Neuronal stem cell (in vitro differentiated cells): ENCODE results near the gene NEK3.
"Not testable (repeated sequence)": the region's sequence is repeated elsewhere in the genome, so short reads cannot be mapped to it uniquely, and the experiment has no call there.

Experiments
- DNase-seq: peaks from one replicate; pipeline ENCODE4 v3.0.0-alpha.2; 2013; ENCODE audit warnings: low spot score
- H2AFZ ChIP-seq: one replicate; pipeline ENCODE4 v1.6.1; 2013; ENCODE audit warnings: mild to moderate bottlenecking, low read length, inconsistent platforms
- H2AK5ac ChIP-seq: 2 replicates; pipeline ENCODE4 v1.6.1; 2013; ENCODE audit warnings: low read depth, mild to moderate bottlenecking, inconsistent platforms, low read length, moderate library complexity, mixed read lengths
- H2BK120ac ChIP-seq: 2 replicates; pipeline ENCODE4 v1.6.1; 2013; ENCODE audit warnings: low read depth, mild to moderate bottlenecking, inconsistent platforms, low read length, moderate library complexity, mixed read lengths
- H2BK12ac ChIP-seq: one replicate; pipeline ENCODE4 v1.6.1; 2013; ENCODE audit warnings: low read length, inconsistent platforms
- H2BK15ac ChIP-seq: 2 replicates; pipeline ENCODE4 v1.6.1; 2013; ENCODE audit warnings: mild to moderate bottlenecking, low read length, inconsistent platforms, mixed read lengths
- H2BK5ac ChIP-seq: one replicate; pipeline ENCODE4 v1.6.1; 2013; ENCODE audit warnings: inconsistent platforms, mild to moderate bottlenecking, low read length, moderate library complexity
- H3K14ac ChIP-seq: one replicate; pipeline ENCODE4 v1.6.1; 2013; ENCODE audit warnings: low read length, inconsistent platforms
- H3K18ac ChIP-seq: 2 replicates; pipeline ENCODE4 v1.6.1; 2013; ENCODE audit warnings: low read length, inconsistent platforms
- H3K23ac ChIP-seq: 2 replicates; pipeline ENCODE4 v1.6.1; 2013; ENCODE audit warnings: low read depth, mild to moderate bottlenecking, mixed read lengths, low read length, inconsistent platforms; ENCODE audit not compliant: poor library complexity
- H3K27ac ChIP-seq: replicated peaks from 3 replicates; pipeline ENCODE4 v1.5.1; 2013; ENCODE audit warnings: low read length, inconsistent platforms
- H3K27me3 ChIP-seq, 3 experiments: 2 replicates each; pipeline ENCODE4 v1.6.1; 2013; ENCODE audit warnings: low read length in 3 of 3, mild to moderate bottlenecking in 2 of 3, inconsistent platforms in 1 of 3, low read depth in 1 of 3, mixed read lengths in 1 of 3, moderate library complexity in 1 of 3; ENCODE audit not compliant: control insufficient read depth in 3 of 3, insufficient read depth in 3 of 3
- H3K36me3 ChIP-seq, 2 donors: replicated peaks in 1 of 2; 2 replicates each; pipeline ENCODE4 v1.6.1; 2013; ENCODE audit warnings: low read length in 2 of 2; ENCODE audit not compliant: control insufficient read depth in 2 of 2, insufficient read depth in 2 of 2
- H3K4ac ChIP-seq: 2 replicates; pipeline ENCODE4 v1.6.1; 2013; ENCODE audit warnings: inconsistent platforms, mild to moderate bottlenecking, low read length, moderate library complexity
- H3K4me1 ChIP-seq, 2 donors: 1 replicate in 1 of 2; 2 replicates in 1 of 2; pipeline ENCODE4 v1.6.1; 2013; ENCODE audit warnings: low read length in 2 of 2, low read depth in 1 of 2; ENCODE audit not compliant: control insufficient read depth in 2 of 2, insufficient read depth in 1 of 2
- H3K4me2 ChIP-seq: one replicate; pipeline ENCODE4 v1.6.1; 2013; ENCODE audit warnings: mild to moderate bottlenecking, low read length, inconsistent platforms; ENCODE audit not compliant: insufficient read depth, poor library complexity, severe bottlenecking
- H3K4me3 ChIP-seq, 2 donors: 2 replicates each; pipeline ENCODE4 v1.5.1; 2013; ENCODE audit warnings: low read length in 2 of 2, mild to moderate bottlenecking in 2 of 2, inconsistent platforms in 1 of 2, moderate library complexity in 1 of 2
- H3K79me1 ChIP-seq: one replicate; pipeline ENCODE4 v1.6.1; 2013; ENCODE audit warnings: low read depth, mild to moderate bottlenecking, inconsistent platforms, low read length, moderate library complexity
- H3K9ac ChIP-seq: one replicate; pipeline ENCODE4 v1.6.1; 2013; ENCODE audit warnings: mild to moderate bottlenecking, low read depth, low read length, inconsistent platforms; ENCODE audit not compliant: poor library complexity
- H3K9me3 ChIP-seq, 2 donors: replicated peaks in 1 of 2; 2 replicates each; pipeline versions ENCODE3 to v1.6.1; 2013; ENCODE audit warnings: low read length in 2 of 2, mild to moderate bottlenecking in 2 of 2, inconsistent platforms in 1 of 2, low read depth in 1 of 2, mixed read lengths in 1 of 2, moderate library complexity in 1 of 2; ENCODE audit not compliant: control insufficient read depth in 2 of 2, insufficient read depth in 1 of 2
- H4K8ac ChIP-seq: one replicate; pipeline ENCODE4 v1.6.1; 2013; ENCODE audit warnings: low read depth, mild to moderate bottlenecking, inconsistent platforms, low read length, moderate library complexity
- H4K91ac ChIP-seq: one replicate; pipeline ENCODE4 v1.6.1; 2013; ENCODE audit warnings: low read length, low read depth, mild to moderate bottlenecking, inconsistent platforms; ENCODE audit not compliant: poor library complexity
- WGBS, 2 donors: extraction: QIAGEN DNeasy Blood & Tissue Kit; methylation state at CpG; one replicate each; pipeline ENCODE4 v1.1.7; 2013; ENCODE audit warnings: missing lambda C conversion rate in 2 of 2, mixed read lengths in 1 of 2; ENCODE audit not compliant: insufficient read length in 2 of 2, insufficient replicate concordance in 1 of 2; ENCODE audit errors: extremely low coverage in 2 of 2; 5-methylcytosine and 5-hydroxymethylcytosine counted together

The NEK3 gene

DNA sequence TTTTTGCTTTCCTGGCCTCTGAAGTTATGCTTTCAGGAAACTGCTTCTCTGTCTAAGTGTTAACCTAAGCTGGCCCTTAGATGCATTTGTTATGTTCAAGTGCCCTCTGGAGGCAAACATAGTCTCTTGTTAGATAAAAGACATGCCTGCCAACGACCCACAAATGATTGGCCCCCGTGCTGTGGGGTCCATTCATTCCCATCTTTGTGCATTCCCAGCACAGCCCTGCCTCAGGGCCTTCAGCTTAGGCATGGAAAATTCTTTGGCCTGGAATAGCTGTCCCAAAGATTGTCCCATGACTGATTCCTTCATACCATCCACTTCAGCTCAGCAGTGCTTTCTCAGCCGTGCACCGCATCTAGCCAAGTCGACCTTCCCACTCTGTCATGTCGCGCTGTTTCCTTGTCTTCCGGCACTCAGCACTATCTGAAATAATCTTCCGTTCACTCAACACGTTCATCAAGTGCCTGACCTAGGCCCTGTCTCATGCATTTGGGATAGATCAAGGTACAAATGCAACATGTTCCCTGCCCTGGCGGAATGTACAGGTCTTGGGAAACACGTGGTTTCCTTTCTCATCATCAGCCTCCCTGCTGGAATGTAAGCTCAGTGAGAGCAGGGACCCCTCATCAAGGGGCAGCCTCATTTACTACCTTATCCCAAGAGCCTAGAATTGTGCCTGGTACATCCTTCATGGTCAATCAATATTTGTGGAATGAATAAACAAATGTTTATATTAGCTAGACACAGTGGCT, 42.2 kb upstream of the NEK3 start:
- H3K4me3 ChIP-seq, H3K4me2 ChIP-seq, H2AK5ac ChIP-seq, H3K36me3 ChIP-seq, H3K27ac ChIP-seq, H4K8ac ChIP-seq, H3K9ac ChIP-seq, H2BK12ac ChIP-seq, H3K4me1 ChIP-seq, H3K23ac ChIP-seq, H2BK15ac ChIP-seq, H3K18ac ChIP-seq, H3K79me1 ChIP-seq, H2BK120ac ChIP-seq, H2BK5ac ChIP-seq, H3K4ac ChIP-seq, H3K9me3 ChIP-seq, H3K14ac ChIP-seq, H4K91ac ChIP-seq: not testable (repeated sequence)
- no CpG with 5 or more reads among the region's 12 CpGs for WGBS, 2 donors
- peak overlapping the region; percentile 35 for H2AFZ ChIP-seq
- peaks cover 0 to 15% (median 0%) of the 10 kb centered on the region in 3 experiments for H3K27me3 ChIP-seq
- peak; percentile 27 for DNase-seq

DNA sequence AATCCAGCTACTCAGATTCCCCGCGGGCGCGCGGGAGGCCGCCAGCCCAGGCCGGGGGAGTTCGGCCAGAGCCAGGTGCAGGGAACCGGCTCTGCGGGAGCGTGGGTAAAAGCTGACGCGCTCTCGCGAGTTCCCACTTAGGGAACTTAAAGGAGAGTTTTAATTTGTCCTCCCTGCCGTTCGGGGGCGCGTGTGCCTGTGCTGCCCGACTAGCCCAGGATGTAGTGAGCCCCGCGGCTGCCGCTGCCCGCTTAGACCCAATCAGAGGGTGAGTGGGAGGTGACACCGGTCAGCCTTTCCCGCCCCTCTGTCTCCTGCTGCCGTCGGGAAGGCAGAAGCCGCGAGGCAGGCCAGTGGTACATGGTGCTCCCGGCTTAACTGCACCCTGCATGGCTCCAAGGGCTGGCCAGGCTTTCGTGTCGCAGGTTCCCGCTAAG, 36.0 kb upstream of the NEK3 start:
- H4K91ac ChIP-seq = peak overlapping the region; percentile 43
- H2BK15ac ChIP-seq = no peak overlapping the region
- H3K4me3 ChIP-seq = peak overlapping the region in 1 of 2 donors; percentile 66
- H3K36me3 ChIP-seq = no peaks in the 10 kb centered on the region
- H2BK12ac ChIP-seq = no peak overlapping the region
- H3K79me1 ChIP-seq = no peaks in the 10 kb centered on the region
- peaks cover 0 to 5% (median 0%) of the 10 kb centered on the region in 3 experiments for H3K27me3 ChIP-seq
- H2AK5ac ChIP-seq = peak overlapping the region; percentile 89
- H3K27ac ChIP-seq = no peak overlapping the region
- no peak for DNase-seq
- no peak overlapping the region for H3K4me2 ChIP-seq
- no peak overlapping the region for H2BK120ac ChIP-seq
- peak overlapping the region; percentile 17 for H3K4ac ChIP-seq
- H4K8ac ChIP-seq = peak overlapping the region; percentile 83
- H3K9me3 ChIP-seq = no peaks in the 10 kb centered on the region
- H2BK5ac ChIP-seq = no peak overlapping the region
- no peak overlapping the region for H3K14ac ChIP-seq
- H3K18ac ChIP-seq = no peak overlapping the region
- WGBS, 2 donors = no CpG with 5 or more reads among the region's 34 CpGs
- H2AFZ ChIP-seq = peak overlapping the region; percentile 97
- peak overlapping the region; percentile 60 for H3K23ac ChIP-seq
- H3K9ac ChIP-seq = no peak overlapping the region
- H3K4me1 ChIP-seq = peaks cover 2 to 3% of the 10 kb centered on the region in 2 donors

DNA sequence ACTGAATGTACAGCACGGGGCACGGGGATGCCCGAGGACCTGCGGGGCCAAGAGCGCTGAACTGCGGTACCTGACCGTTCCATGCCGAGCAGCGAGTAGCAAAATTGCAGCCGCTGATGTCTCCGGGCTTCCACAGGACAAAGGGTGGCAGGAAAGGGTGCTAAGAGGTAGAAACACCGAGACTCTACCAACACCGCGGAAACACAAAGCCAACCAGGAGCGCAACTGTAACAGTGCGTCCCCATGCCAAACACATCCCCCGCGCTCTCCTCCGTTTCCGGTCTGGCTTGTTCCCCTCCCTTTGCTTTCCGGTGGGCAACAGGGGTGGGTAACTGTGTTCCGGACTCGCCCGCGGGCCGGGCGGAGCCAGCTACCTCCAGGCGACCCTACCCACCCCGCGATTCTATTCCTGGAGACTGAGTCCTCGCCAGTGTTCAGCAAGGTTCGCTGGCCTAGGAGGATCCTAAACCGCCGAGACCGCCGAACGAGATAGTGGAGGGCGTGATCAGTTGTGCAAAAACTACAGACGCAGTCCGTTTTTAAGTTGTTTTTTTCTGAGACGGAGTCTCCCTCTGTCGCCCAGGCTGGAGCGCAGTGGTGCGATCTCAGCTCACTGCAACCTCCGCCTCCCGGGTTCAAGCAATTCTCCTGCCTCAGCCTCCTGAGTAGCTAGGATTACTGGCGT, 34.9 kb upstream of the NEK3 start:
- peak overlapping the region; percentile 42 for H3K27ac ChIP-seq
- H2AK5ac ChIP-seq = no peak overlapping the region
- H3K4ac ChIP-seq = no peak overlapping the region
- H2BK15ac ChIP-seq = no peak overlapping the region
- no peak overlapping the region for H4K91ac ChIP-seq
- H2BK5ac ChIP-seq = peak overlapping the region; percentile 33
- H3K4me2 ChIP-seq = peak overlapping the region; percentile 88
- H3K18ac ChIP-seq = peak overlapping the region; percentile 81
- peak overlapping the region; percentile 56 for H3K23ac ChIP-seq
- H3K27me3 ChIP-seq = peaks cover 0 to 3% (median 0%) of the 10 kb centered on the region in 3 experiments
- H3K4me3 ChIP-seq = peak overlapping the region; percentile 93 to 94
- peak overlapping the region; percentile 96 for H3K9ac ChIP-seq
- no peak overlapping the region for H2BK120ac ChIP-seq
- H4K8ac ChIP-seq = no peak overlapping the region
- peak overlapping the region; percentile 97 for H2AFZ ChIP-seq
- no peaks in the 10 kb centered on the region for H3K9me3 ChIP-seq
- peak overlapping the region; percentile 48 for H3K14ac ChIP-seq
- peak; percentile 81 for DNase-seq
- H3K36me3 ChIP-seq = peaks cover 0 to 10% of the 10 kb centered on the region in 2 donors
- no peak overlapping the region for H2BK12ac ChIP-seq
- peaks cover 2 to 3% of the 10 kb centered on the region in 2 donors for H3K4me1 ChIP-seq
- no peaks in the 10 kb centered on the region for H3K79me1 ChIP-seq
- WGBS, 2 donors = no CpG with 5 or more reads among the region's 47 CpGs

DNA sequence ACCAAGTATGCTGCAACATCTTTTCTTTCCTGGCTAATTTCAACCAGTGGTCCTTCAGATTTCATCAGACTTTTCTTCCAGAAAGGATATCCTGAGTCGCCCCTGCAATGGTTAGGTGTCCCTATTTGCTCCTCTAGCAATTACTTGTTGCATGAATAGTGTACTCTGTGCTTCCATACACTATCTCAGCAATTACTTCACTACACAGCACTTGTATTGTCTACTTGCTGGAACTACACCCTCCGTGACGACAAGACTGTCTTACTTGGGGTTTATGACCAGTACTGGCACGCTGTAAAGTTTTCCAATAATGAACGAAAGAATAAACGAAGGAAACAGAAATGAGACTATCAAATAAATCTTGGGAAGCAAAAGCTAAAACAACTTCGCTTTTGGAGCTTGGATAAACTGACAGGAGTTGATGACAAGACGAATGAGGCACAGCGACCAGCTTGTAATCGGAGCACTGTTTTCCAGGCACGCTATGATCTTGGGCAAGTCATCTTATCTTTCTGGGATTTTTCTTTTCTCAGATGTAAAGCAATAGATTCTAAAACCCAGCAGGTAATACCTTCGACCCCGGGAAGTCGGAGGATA, 34.3 kb upstream of the NEK3 start:
- H3K18ac ChIP-seq, H2BK120ac ChIP-seq, H3K14ac ChIP-seq, H3K4ac ChIP-seq, H3K27me3 ChIP-seq, H4K91ac ChIP-seq, H2BK15ac ChIP-seq, H3K9me3 ChIP-seq, H3K23ac ChIP-seq, H3K79me1 ChIP-seq, DNase-seq, H2BK12ac ChIP-seq, H4K8ac ChIP-seq, H2AK5ac ChIP-seq, H3K4me1 ChIP-seq, H3K27ac ChIP-seq: not testable (repeated sequence)
- Histone ChIP-seq H2AFZ (peak overlapping the region; percentile 97), H2BK5ac (peak overlapping the region; percentile 33), H3K4me3 (peak overlapping the region; percentile 93 to 94), H3K9ac (peak overlapping the region; percentile 96), H3K36me3 (peaks cover 0 to 16% of the 10 kb centered on the region in 2 donors), H3K4me2 (peak overlapping the region; percentile 74)
- WGBS, 2 donors = no CpG with 5 or more reads among the region's 14 CpGs
